Liver (tissue), 9 donors: ENCODE data around the gene ASIC4. TPM values are rescaled to one million over a fixed set of nuclear protein-coding genes. Genes with fewer than 3 reads are reported as not detected.

Experiments used
- DNase-seq: peaks from one replicate; pipeline ENCODE4 v3.0.0-alpha.2; 2017; ENCODE audit warnings: low spot score
- H3K27ac ChIP-seq, 2 donors: one replicate each; pipeline ENCODE4 v1.7.0; 2013; ENCODE audit warnings: inconsistent platforms in 2 of 2, low read length in 2 of 2, control low read depth in 1 of 2, low read depth in 1 of 2, mild to moderate bottlenecking in 1 of 2
- H3K27me3 ChIP-seq, 4 donors: one replicate each; pipeline versions ENCODE4 v1.6.1 to v1.7.0; 2013; ENCODE audit warnings: low read length in 3 of 4, inconsistent platforms in 1 of 4, mild to moderate bottlenecking in 1 of 4, moderate library complexity in 1 of 4; ENCODE audit not compliant: control insufficient read depth in 4 of 4, insufficient read depth in 4 of 4
- H3K36me3 ChIP-seq, 4 donors: one replicate each; pipeline versions ENCODE4 v1.6.1 to v1.7.0; 2013; ENCODE audit warnings: low read length in 3 of 4, mild to moderate bottlenecking in 3 of 4, low read depth in 1 of 4, moderate library complexity in 1 of 4; ENCODE audit not compliant: control insufficient read depth in 4 of 4, insufficient read depth in 3 of 4
- H3K4me1 ChIP-seq, 4 donors: one replicate each; pipeline versions ENCODE4 v1.6.1 to v1.7.0; 2013; ENCODE audit warnings: low read length in 3 of 4, mild to moderate bottlenecking in 3 of 4, moderate library complexity in 1 of 4; ENCODE audit not compliant: control insufficient read depth in 4 of 4, insufficient read depth in 4 of 4
- H3K4me3 ChIP-seq, 3 donors: one replicate each; pipeline versions ENCODE4 v1.6.1 to v1.7.0; 2013; ENCODE audit warnings: low read length in 3 of 3, control low read depth in 1 of 3, low read depth in 1 of 3, mild to moderate bottlenecking in 1 of 3
- H3K9ac ChIP-seq, 2 donors: one replicate each; pipeline ENCODE4 v1.7.0; 2013; ENCODE audit warnings: low read length in 2 of 2, mild to moderate bottlenecking in 2 of 2, moderate library complexity in 2 of 2, control low read depth in 1 of 2, low read depth in 1 of 2
- H3K9me3 ChIP-seq, 4 donors: one replicate each; pipeline versions ENCODE4 v1.6.1 to v1.7.0; 2013; ENCODE audit warnings: low read length in 3 of 4; ENCODE audit not compliant: control insufficient read depth in 4 of 4
- EGR1 ChIP-seq, 2 donors: IDR thresholded peaks; 2 replicates each; pipeline ENCODE4 v1.6.1; 2016 to 2018; ENCODE audit warnings: antibody characterized with exemption in 2 of 2, low read depth in 2 of 2
- FOXA1 ChIP-seq: IDR thresholded peaks from 2 replicates; pipeline ENCODE4 v1.6.1; 2016; ENCODE audit warnings: antibody characterized with exemption
- FOXA2 ChIP-seq: IDR thresholded peaks from 2 replicates; pipeline ENCODE4 v1.6.1; 2016; ENCODE audit warnings: antibody characterized with exemption
- GABPA ChIP-seq, 2 donors: IDR thresholded peaks in 1 of 2; conservative IDR thresholded peaks in 1 of 2; 2 replicates each; pipeline ENCODE4 v1.6.1; 2016; ENCODE audit warnings: antibody characterized with exemption in 2 of 2, mild to moderate bottlenecking in 1 of 2, moderate library complexity in 1 of 2
- HNF4A ChIP-seq, 2 donors: conservative IDR thresholded peaks; 2 replicates each; pipeline ENCODE4 v1.6.1; 2016; ENCODE audit warnings: antibody characterized with exemption in 2 of 2, mild to moderate bottlenecking in 2 of 2
- HNF4G ChIP-seq: IDR thresholded peaks from 2 replicates; pipeline ENCODE4 v1.6.1; 2016; ENCODE audit warnings: antibody characterized with exemption
- JUND ChIP-seq, 2 donors: IDR thresholded peaks; 2 replicates each; pipeline ENCODE4 v1.6.1; 2016; ENCODE audit warnings: antibody characterized with exemption in 2 of 2
- MAX ChIP-seq: IDR thresholded peaks from 2 replicates; pipeline ENCODE4 v1.6.1; 2016; ENCODE audit warnings: antibody characterized with exemption
- NR2F2 ChIP-seq: IDR thresholded peaks from 2 replicates; pipeline ENCODE4 v1.6.1; 2016; ENCODE audit warnings: antibody characterized with exemption
- RAD21 ChIP-seq, 2 donors: IDR thresholded peaks; 2 replicates each; pipeline ENCODE4 v1.6.1; 2016; ENCODE audit warnings: antibody characterized with exemption in 2 of 2, mild to moderate bottlenecking in 2 of 2
- RXRA ChIP-seq, 2 donors: IDR thresholded peaks; 2 replicates each; pipeline ENCODE4 v1.6.1; 2017 to 2018; ENCODE audit warnings: antibody characterized with exemption in 2 of 2, mild to moderate bottlenecking in 1 of 2
- SP1 ChIP-seq: IDR thresholded peaks from 2 replicates; pipeline ENCODE4 v1.6.1; 2018; ENCODE audit warnings: antibody characterized with exemption, mild to moderate bottlenecking
- TAF1 ChIP-seq: conservative IDR thresholded peaks from 2 replicates; pipeline ENCODE4 v1.6.1; 2016; ENCODE audit warnings: antibody characterized with exemption, mild to moderate bottlenecking
- YY1 ChIP-seq: IDR thresholded peaks from 2 replicates; pipeline ENCODE4 v1.6.1; 2016; ENCODE audit warnings: antibody characterized with exemption, mild to moderate bottlenecking
- ZBTB33 ChIP-seq: IDR thresholded peaks from 2 replicates; pipeline ENCODE4 v1.6.1; 2016; ENCODE audit warnings: antibody characterized with exemption
- WGBS: extraction: QIAGEN DNeasy Blood & Tissue Kit; methylation state at CpG from one replicate; pipeline ENCODE4 v1.1.7; 2013; 5-methylcytosine and 5-hydroxymethylcytosine counted together
- polyA plus RNA-seq, 2 donors: library from polyadenylated mRNA; stranded (reverse) in 1 of 2; unstranded in 1 of 2; fragments of 200-250 nt in 1 of 2; fragments of >200 nt in 1 of 2; fragmentation: Nextera tagmentation in 1 of 2; extraction: Ambion mirVana in 1 of 2; gene quantifications; one replicate each; pipeline versions ENCODE4 v1.2.1 to v1.2.3, GENCODE V29; 2013 to 2015
- total RNA-seq, 2 donors: library from RNA; depleted of rRNA; stranded (reverse); fragments of >200 nt; gene quantifications; one replicate each; pipeline ENCODE4 v1.2.3, GENCODE V29; 2014
- TF ChIP-seq, protein P1 (sequence below): IDR thresholded peaks from 2 replicates; pipeline ENCODE4 v1.6.1; 2016; ENCODE audit warnings: antibody characterized with exemption
- TF ChIP-seq, protein P2 (sequence below): IDR thresholded peaks from 2 replicates; pipeline ENCODE4 v1.6.1; 2016; ENCODE audit warnings: antibody characterized with exemption, mild to moderate bottlenecking
- TF ChIP-seq, protein P3 (sequence below): fragments of 150-350 bp; IDR thresholded peaks from 2 replicates; pipeline ENCODE4 v1.5.1; 2017; ENCODE audit warnings: improper control_type of control experiment, low read depth, low read length; ENCODE audit not compliant: missing input control
- donor health status: healthy.
- donor health status: healthy.
- donor health status: healthy.
- donor health status: healthy.
- donor health status: healthy.

Gene ASIC4
- total and polyA plus RNA-seq, 4 donors = 0.08 to 1.5 TPM; not detected in 2

DNA sequence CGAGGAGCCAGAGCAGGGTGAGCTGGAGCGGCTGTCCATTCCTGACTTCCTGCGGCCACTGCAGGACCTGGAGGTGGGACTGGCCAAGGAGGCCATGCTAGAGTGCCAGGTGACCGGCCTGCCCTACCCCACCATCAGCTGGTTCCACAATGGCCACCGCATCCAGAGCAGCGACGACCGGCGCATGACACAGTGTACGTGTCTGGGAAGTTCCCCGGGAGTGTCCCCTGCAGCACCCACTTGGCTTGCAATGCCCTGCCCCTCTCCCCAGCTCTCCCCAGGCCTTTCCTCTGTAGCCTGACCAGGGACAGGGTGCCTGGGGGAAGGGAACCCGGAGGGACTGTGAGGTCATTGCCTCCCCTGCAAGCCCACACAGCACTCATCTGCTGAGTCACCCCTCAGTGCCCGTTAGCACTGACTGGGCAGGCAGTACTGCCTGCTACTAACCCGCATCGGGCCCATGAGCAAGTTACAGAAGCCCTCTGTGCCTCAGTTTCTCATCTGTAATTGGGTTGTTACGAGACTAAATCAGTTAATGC is 45.0 kb upstream of the ASIC4 start:
- Histone ChIP-seq H3K4me1 (no peaks in the 10 kb centered on the region), H3K9ac (no peak overlapping the region), H3K36me3 (no peaks in the 10 kb centered on the region), H3K27ac (no peak overlapping the region), H3K9me3 (no peaks in the 10 kb centered on the region), H3K27me3 (no peaks in the 10 kb centered on the region), H3K4me3 (no peak overlapping the region)
- WGBS = 92% methylated on average over 16 of the region's 16 CpGs
- TF ChIP-seq HNF4A (conservative IDR thresholded peaks at IDR 0.05) = no peak
- TF ChIP-seq, protein P1, sequence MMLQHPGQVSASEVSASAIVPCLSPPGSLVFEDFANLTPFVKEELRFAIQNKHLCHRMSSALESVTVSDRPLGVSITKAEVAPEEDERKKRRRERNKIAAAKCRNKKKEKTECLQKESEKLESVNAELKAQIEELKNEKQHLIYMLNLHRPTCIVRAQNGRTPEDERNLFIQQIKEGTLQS = no peak
- no peak for TF ChIP-seq RXRA (IDR thresholded peaks at IDR 0.05)
- TF ChIP-seq TAF1 = no peak
- TF ChIP-seq, protein P2, sequence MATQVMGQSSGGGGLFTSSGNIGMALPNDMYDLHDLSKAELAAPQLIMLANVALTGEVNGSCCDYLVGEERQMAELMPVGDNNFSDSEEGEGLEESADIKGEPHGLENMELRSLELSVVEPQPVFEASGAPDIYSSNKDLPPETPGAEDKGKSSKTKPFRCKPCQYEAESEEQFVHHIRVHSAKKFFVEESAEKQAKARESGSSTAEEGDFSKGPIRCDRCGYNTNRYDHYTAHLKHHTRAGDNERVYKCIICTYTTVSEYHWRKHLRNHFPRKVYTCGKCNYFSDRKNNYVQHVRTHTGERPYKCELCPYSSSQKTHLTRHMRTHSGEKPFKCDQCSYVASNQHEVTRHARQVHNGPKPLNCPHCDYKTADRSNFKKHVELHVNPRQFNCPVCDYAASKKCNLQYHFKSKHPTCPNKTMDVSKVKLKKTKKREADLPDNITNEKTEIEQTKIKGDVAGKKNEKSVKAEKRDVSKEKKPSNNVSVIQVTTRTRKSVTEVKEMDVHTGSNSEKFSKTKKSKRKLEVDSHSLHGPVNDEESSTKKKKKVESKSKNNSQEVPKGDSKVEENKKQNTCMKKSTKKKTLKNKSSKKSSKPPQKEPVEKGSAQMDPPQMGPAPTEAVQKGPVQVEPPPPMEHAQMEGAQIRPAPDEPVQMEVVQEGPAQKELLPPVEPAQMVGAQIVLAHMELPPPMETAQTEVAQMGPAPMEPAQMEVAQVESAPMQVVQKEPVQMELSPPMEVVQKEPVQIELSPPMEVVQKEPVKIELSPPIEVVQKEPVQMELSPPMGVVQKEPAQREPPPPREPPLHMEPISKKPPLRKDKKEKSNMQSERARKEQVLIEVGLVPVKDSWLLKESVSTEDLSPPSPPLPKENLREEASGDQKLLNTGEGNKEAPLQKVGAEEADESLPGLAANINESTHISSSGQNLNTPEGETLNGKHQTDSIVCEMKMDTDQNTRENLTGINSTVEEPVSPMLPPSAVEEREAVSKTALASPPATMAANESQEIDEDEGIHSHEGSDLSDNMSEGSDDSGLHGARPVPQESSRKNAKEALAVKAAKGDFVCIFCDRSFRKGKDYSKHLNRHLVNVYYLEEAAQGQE = no peak
- TF ChIP-seq HNF4G = no peak
- no peak for TF ChIP-seq RAD21 (IDR thresholded peaks at IDR 0.05)
- TF ChIP-seq FOXA1 = no peak
- no peak for TF ChIP-seq NR2F2
- TF ChIP-seq GABPA (IDR thresholded peaks at IDR 0.05 in 1 of 2, conservative IDR thresholded peaks at IDR 0.05 in 1 of 2) = no peak
- no peak for TF ChIP-seq YY1
- TF ChIP-seq ZBTB33 = no peak
- TF ChIP-seq SP1 = no peak
- TF ChIP-seq, protein P3, sequence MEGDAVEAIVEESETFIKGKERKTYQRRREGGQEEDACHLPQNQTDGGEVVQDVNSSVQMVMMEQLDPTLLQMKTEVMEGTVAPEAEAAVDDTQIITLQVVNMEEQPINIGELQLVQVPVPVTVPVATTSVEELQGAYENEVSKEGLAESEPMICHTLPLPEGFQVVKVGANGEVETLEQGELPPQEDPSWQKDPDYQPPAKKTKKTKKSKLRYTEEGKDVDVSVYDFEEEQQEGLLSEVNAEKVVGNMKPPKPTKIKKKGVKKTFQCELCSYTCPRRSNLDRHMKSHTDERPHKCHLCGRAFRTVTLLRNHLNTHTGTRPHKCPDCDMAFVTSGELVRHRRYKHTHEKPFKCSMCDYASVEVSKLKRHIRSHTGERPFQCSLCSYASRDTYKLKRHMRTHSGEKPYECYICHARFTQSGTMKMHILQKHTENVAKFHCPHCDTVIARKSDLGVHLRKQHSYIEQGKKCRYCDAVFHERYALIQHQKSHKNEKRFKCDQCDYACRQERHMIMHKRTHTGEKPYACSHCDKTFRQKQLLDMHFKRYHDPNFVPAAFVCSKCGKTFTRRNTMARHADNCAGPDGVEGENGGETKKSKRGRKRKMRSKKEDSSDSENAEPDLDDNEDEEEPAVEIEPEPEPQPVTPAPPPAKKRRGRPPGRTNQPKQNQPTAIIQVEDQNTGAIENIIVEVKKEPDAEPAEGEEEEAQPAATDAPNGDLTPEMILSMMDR = no peak
- TF ChIP-seq MAX = no peak
- no peak for TF ChIP-seq JUND (IDR thresholded peaks at IDR 0.05)
- TF ChIP-seq EGR1 (IDR thresholded peaks at IDR 0.05; ENCODE audit: low read depth in 2 of 2) = no peak
- TF ChIP-seq FOXA2 = no peak
- DNase-seq = no peak
